ENCODE measurements around the gene FZD4.

GRCh38 chr11:86932259-86932585 lies 23.0 kb downstream of the FZD4 start:
- TF ChIP-seq CTCF (IDR thresholded peaks at IDR 0.05; ENCODE audit: extremely low read depth in 1 of 2, insufficient read depth in 1 of 2, low read depth in 1 of 2, low read length in 2 of 2): no peak
- no peak for TF ChIP-seq POLR2AphosphoS5 (IDR thresholded peaks at IDR 0.05; ENCODE audit: insufficient read depth, low read depth, low read length)
- no peak for TF ChIP-seq POLR2A (IDR thresholded peaks at IDR 0.05; ENCODE audit: low read depth, low read length)
- TF ChIP-seq MYC (IDR thresholded peaks at IDR 0.05; ENCODE audit: low read depth, low read length): no peak
- no peak for TF ChIP-seq JUN (IDR thresholded peaks at IDR 0.05; ENCODE audit: borderline replicate concordance, insufficient read depth, insufficient read length, low read depth)
- no peak for TF ChIP-seq MAX (IDR thresholded peaks at IDR 0.05; ENCODE audit: insufficient read depth, insufficient read length)
- TF ChIP-seq EZH2 (IDR thresholded peaks at IDR 0.05; ENCODE audit: borderline replicate concordance, low read depth, low read length, severe bottlenecking): no peak
- TF ChIP-seq FOS (IDR thresholded peaks at IDR 0.05; ENCODE audit: borderline replicate concordance, insufficient read depth, low read length): no peak
- no peak for TF ChIP-seq GATA2 (IDR thresholded peaks at IDR 0.05; ENCODE audit: insufficient read depth, insufficient read length, low read depth, low read length)
